Activated CD4-positive, alpha-beta T cell treated with anti-CD3 and anti-CD28 coated beads, Interleukin-2, amount 50 U/mL, for 24 hours (primary cell): ENCODE results near the gene YWHAQ.

Experiments used
- DNase-seq, 2 donors: peaks; one replicate each; pipeline ENCODE4 v3.0.0-alpha.2; 2020; ENCODE audit warnings: low read depth in 1 of 2, low spot score in 1 of 2

The YWHAQ gene

DNA sequence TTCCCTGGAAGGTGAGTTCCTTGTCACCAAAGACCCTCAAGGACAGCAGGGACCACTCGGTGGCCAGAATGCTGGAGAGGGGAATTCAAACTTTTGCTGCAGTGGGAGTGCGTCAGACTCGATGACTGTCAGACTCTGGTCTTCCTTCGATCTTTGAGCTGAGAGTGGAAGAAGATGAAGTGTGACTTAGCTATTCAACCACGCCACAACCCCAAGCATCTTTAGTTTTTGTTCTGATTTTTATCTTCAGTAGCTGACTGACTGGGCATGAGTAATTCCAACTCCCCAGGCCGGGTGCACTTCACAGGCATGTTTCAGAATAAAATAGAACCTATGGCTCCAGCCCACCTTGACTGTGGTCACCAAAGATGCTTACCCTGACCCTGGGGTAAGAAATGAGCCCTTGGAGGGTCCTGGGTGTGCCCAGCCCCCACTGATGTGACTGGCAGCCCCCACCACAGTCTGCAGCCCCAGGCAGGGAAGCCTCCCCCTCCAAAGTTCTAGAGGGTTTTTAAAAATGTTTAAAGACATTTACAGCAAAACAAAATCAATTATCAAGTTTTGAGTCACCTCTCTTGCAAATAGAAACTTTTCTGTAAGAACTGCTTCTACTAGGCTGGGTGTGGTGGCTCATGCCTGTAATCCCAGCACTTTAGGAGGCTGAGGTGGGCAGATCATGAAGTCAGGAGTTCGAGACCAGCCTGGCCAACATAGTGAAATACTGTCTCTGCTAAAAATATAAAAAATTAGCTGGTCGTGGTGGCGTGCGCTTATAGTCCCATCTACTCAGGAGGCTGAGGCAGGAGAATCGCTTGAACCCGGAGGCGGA lies 24.9 kb upstream of the YWHAQ start:
- DNase-seq: peak; percentile 21 to 67

GRCh38 chr2:9654452-9655100 lies 23.8 kb upstream of the YWHAQ start:
- DNase-seq: no peak

GRCh38 chr2:9653485-9654271 lies 22.9 kb upstream of the YWHAQ start:
- no peak for DNase-seq

DNA sequence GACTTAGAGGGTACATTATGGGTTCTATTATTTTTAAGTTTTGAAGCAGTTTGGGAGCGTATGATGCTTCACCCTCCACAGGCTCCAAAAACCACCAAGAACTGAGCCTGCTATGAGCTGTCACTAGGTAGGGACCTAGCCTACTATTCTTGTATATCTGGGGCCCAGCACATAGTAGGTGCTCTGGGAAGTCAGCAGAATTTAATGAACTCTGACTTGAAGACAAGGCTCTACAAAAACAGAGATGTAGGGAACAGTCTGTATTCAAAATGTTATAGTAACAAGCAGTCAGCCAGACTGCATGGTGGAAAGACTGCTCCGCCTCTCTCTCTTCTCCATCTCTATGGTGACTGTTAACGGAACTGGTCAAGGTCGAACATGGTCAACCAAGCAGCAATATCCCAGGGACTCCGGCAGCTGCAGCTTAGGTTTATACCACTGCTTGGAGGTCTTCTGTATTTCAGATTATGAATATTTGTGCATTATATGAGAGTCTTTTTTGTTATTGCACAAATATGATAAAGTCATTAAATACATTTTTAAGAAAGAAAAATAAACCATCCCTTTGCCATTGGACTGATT lies 22.2 kb upstream of the YWHAQ start:
- no peak for DNase-seq

DNA sequence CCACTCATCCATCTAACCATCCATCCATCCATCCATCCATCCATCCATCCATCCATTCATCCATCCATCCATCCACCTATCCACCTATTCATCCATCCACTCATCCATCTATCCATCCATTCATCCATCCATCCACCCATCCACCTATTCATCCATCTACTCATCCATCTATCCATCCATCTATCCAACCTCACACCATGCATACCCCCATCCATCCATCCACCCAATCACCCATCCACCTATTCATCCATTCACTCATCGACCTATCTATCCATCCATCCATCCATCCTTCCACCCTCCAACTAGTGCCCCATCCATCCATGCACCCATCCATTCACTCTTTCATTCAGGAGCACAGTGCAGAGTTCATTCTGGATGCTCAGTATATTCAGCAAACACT lies 21.5 kb upstream of the YWHAQ start:
- DNase-seq: no peak

GRCh38 chr2:9650119-9650821 lies 19.5 kb upstream of the YWHAQ start:
- no peak for DNase-seq

- no peak for DNase-seq
Measured at GRCh38 chr2:9649261-9649660, 18.5 kb upstream of the YWHAQ start.

GRCh38 chr2:9648821-9649220 lies 18.0 kb upstream of the YWHAQ start:
- no peak for DNase-seq

- no peak for DNase-seq
Measured at GRCh38 chr2:9647884-9648283, 17.1 kb upstream of the YWHAQ start.

GRCh38 chr2:9646196-9647030 lies 15.6 kb upstream of the YWHAQ start:
- DNase-seq: no peak

- DNase-seq: no peak
Measured at GRCh38 chr2:9644603-9645002, 13.8 kb upstream of the YWHAQ start.

- DNase-seq: no peak
Measured at GRCh38 chr2:9644021-9644420, 13.2 kb upstream of the YWHAQ start.

GRCh38 chr2:9641641-9642040 lies 10.8 kb upstream of the YWHAQ start:
- DNase-seq: no peak

- no peak for DNase-seq
Measured at GRCh38 chr2:9640403-9641104, 9.8 kb upstream of the YWHAQ start.

DNA sequence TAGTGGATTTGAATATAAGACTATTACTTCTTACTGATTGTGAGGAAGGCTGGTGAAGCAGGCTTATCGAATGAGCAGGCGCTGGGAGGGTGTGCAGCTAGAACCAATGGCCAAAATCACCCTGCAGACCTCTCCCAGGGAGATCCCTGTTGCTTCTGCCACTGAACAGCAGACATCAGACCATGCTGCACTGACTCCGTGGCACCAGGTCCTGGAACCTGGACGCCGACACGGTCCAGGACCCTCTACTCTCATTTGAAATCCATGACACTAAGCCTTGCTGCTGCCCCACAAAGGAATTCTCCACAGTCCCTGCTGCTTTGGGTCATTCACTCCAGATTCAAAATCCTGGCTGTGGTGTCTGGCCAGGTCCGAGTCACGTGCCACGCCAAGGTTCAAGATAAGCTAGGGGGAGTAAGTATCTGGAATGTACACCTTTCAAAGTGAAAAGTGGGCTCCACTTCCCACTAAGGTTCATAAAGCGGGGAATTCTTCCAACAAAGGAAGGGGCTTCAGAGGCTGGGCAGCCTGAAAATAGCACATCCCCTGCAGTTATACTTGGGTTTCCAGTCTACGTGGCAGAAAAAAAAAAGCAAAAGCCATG lies 9.0 kb upstream of the YWHAQ start:
- no peak for DNase-seq

DNA sequence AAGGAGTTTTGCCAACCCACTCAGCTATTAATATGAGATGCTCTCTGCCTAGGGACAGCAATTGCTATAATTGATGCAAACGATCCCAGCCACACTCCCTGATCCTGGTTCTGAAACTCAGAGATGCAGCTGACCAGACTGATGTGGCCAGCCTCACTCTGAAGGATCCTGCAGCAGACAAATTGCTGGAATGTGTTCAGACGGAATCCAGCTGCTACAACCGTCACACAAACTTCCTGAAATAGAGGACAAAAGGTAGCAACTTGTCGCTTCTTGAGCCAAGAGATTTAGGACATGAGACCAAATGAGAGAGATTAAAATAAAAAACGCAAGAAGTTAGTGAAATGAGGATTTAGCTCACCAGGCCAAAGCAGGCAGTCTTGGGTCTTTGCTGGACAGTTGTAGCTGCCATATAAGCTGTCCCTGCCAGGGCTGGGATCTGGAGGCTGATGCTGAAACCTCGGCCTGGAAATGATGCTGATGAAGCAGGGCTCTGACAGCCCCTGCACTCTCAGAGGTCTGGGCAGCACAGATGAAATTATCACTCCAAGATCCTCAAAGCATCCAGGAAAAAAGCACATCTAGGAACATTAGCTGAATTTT lies 8.3 kb upstream of the YWHAQ start:
- DNase-seq: no peak

- DNase-seq: no peak
Measured at GRCh38 chr2:9638532-9638931, 7.7 kb upstream of the YWHAQ start.

GRCh38 chr2:9637330-9637729 lies 6.5 kb upstream of the YWHAQ start:
- no peak for DNase-seq

DNA sequence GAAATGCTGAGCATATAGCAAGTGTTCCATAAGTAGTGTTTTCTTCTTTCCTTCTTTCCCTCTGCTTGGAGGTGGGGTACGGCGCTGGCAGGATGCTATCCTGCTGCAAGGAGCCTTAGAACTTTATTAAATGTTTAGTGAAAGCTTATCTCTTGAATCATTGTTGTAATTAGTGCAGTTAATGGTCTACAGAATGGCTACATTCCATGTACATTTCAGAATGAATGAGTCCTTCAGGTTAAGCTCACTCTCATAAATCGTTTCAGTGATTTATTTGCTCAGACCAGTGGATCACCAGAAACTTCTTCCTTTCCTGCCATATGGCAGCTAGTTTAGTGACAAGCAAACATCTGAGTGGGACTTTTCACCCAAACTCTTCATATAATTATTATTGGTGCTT lies 3.3 kb upstream of the YWHAQ start:
- no peak for DNase-seq
